HepG2 (cell line): ENCODE measurements around the gene HMGN4. TPM values are rescaled to one million over a fixed set of nuclear protein-coding genes. Genes with fewer than 3 reads are reported as not detected.

Source experiments
- ARNTL ChIP-seq: sonication (generic); formaldehyde crosslinking; IDR thresholded peaks from 2 replicates; pipeline ENCODE4 v1.4.0; 2020; ENCODE audit warnings: mild to moderate bottlenecking, missing genetic modification reagents
- JDP2 ChIP-seq: sonication (generic); formaldehyde crosslinking; IDR thresholded peaks from 2 replicates; pipeline ENCODE4 v1.8.1; 2022; ENCODE audit warnings: missing genetic modification reagents, borderline replicate concordance
- NCOR1 ChIP-seq: fragments of 200-600 bp; sonication (generic); IDR thresholded peaks from 2 replicates; pipeline ENCODE4 v1.7.0; 2017; ENCODE audit warnings: antibody characterized with exemption, low read length, borderline replicate concordance
- NR1H2 ChIP-seq: sonication (generic); formaldehyde crosslinking; IDR thresholded peaks from 2 replicates; pipeline ENCODE4 v1.8.1; 2022; ENCODE audit warnings: low read depth, missing genetic modification reagents, borderline replicate concordance
- NR2F1 ChIP-seq, 2 experiments: fragments of 450-650 bp in 1 of 2; formaldehyde crosslinking in 1 of 2; IDR thresholded peaks; 2 replicates each; pipeline versions ENCODE4 v1.5.0 to v1.6.1; 2016 to 2020; ENCODE audit warnings: mild to moderate bottlenecking in 1 of 2, missing compliant biosample characterization in 1 of 2, missing genetic modification reagents in 1 of 2, moderate library complexity in 1 of 2
- PCBP1 ChIP-seq: fragments of 200-400 bp; formaldehyde crosslinking; IDR thresholded peaks from 2 replicates; pipeline ENCODE4 v1.6.1; 2017; ENCODE audit warnings: mild to moderate bottlenecking, low read depth, low read length, borderline replicate concordance
- RFXANK ChIP-seq: IDR thresholded peaks from 2 replicates; pipeline ENCODE4 v1.6.1; 2016
- SIN3A ChIP-seq: IDR thresholded peaks from 2 replicates; pipeline ENCODE4 v1.6.1; 2011; ENCODE audit warnings: low read depth, mild to moderate bottlenecking, control low read depth, low read length, borderline replicate concordance
- SSRP1 ChIP-seq: IDR thresholded peaks from 2 replicates; pipeline ENCODE4 v1.6.1; 2016; ENCODE audit warnings: control low read depth
- TEAD2 ChIP-seq: sonication (generic); formaldehyde crosslinking; IDR thresholded peaks from 2 replicates; pipeline ENCODE4 v1.9.0; 2021; ENCODE audit warnings: missing genetic modification reagents
- XBP1 ChIP-seq: sonication (generic); formaldehyde crosslinking; IDR thresholded peaks from 2 replicates; pipeline ENCODE4 v1.5.0; 2020; ENCODE audit warnings: missing genetic modification reagents
- ZFP82 ChIP-seq: sonication (generic); formaldehyde crosslinking; IDR thresholded peaks from 2 replicates; pipeline ENCODE4 v1.5.1; 2020; ENCODE audit warnings: mild to moderate bottlenecking, missing genetic modification reagents, borderline replicate concordance
- ZFYVE20 ChIP-seq: sonication (generic); formaldehyde crosslinking; IDR thresholded peaks from 2 replicates; pipeline ENCODE4 v1.8.0; 2023; ENCODE audit warnings: low read depth, mild to moderate bottlenecking, moderate library complexity, missing genetic modification reagents, borderline replicate concordance
- ZIK1 ChIP-seq: sonication (generic); formaldehyde crosslinking; IDR thresholded peaks from 2 replicates; pipeline ENCODE4 v1.5.0; 2020; ENCODE audit warnings: mild to moderate bottlenecking, low read depth, missing genetic modification reagents, borderline replicate concordance
- ZMYM2 ChIP-seq: sonication (generic); formaldehyde crosslinking; IDR thresholded peaks from 2 replicates; pipeline ENCODE4 v1.8.0; 2022; ENCODE audit warnings: mild to moderate bottlenecking, missing genetic modification reagents
- ZNF367 ChIP-seq: sonication (generic); formaldehyde crosslinking; IDR thresholded peaks from 2 replicates; pipeline ENCODE4 v1.4.0; 2020; ENCODE audit warnings: missing genetic modification reagents, borderline replicate concordance
- ZNF629 ChIP-seq: sonication (generic); formaldehyde crosslinking; conservative IDR thresholded peaks from 2 replicates; pipeline ENCODE4 v1.5.0; 2020; ENCODE audit warnings: missing genetic modification reagents
- polyA plus RNA-seq, 8 experiments: library from polyadenylated mRNA; depleted of rRNA in 3 of 8; stranded (reverse) in 7 of 8; unstranded in 1 of 8; fragments of >200 nt; fragmentation: Illumina TruSeq in 4 of 8; extraction: Trizol in 4 of 8; gene quantifications; 2 replicates each; pipeline versions ENCODE4 v1.2.1 to v1.2.3, GENCODE V29; 2011 to 2016; ENCODE audit warnings: low read depth in 4 of 8, missing spikeins in 1 of 8, mixed read lengths in 1 of 8; ENCODE audit not compliant: insufficient read depth in 1 of 8
- total RNA-seq, 5 experiments: library from RNA; depleted of rRNA; stranded (reverse); fragments of >200 nt; fragmentation: Illumina TruSeq; extraction: Trizol; gene quantifications; 2 replicates each; pipeline ENCODE4 v1.2.3, GENCODE V29; 2016; ENCODE audit warnings: low read depth in 1 of 5
- TF ChIP-seq, protein P1 (sequence below): sonication (generic); formaldehyde crosslinking; IDR thresholded peaks from 2 replicates; pipeline ENCODE4 v1.4.0; 2020; ENCODE audit warnings: missing genetic modification reagents; ENCODE audit errors: not compliant biosample characterization
- TF ChIP-seq, protein P2 (sequence below): sonication (generic); formaldehyde crosslinking; IDR thresholded peaks from 2 replicates; pipeline ENCODE4 v1.4.0; 2020; ENCODE audit warnings: missing genetic modification reagents
- TF ChIP-seq, protein P3 (sequence below): sonication (generic); formaldehyde crosslinking; IDR thresholded peaks from 2 replicates; pipeline ENCODE4 v1.8.1; 2023; ENCODE audit warnings: mild to moderate bottlenecking, missing genetic modification reagents, borderline replicate concordance
- TF ChIP-seq, protein P4 (sequence below): sonication (generic); formaldehyde crosslinking; IDR thresholded peaks from 2 replicates; pipeline ENCODE4 v1.5.0; 2020; ENCODE audit warnings: mild to moderate bottlenecking, missing genetic modification reagents
- TF ChIP-seq, protein P5 (sequence below): IDR thresholded peaks from 2 replicates; pipeline ENCODE4 v1.6.1; 2012; ENCODE audit warnings: low read length, improper control_type of control experiment

The HMGN4 gene
- total and polyA plus RNA-seq, 2 of the 13 experiments (the other 11 are each of a cell fraction or from before 2014, with no cell fraction given): 39.9 to 52.1 TPM

DNA sequence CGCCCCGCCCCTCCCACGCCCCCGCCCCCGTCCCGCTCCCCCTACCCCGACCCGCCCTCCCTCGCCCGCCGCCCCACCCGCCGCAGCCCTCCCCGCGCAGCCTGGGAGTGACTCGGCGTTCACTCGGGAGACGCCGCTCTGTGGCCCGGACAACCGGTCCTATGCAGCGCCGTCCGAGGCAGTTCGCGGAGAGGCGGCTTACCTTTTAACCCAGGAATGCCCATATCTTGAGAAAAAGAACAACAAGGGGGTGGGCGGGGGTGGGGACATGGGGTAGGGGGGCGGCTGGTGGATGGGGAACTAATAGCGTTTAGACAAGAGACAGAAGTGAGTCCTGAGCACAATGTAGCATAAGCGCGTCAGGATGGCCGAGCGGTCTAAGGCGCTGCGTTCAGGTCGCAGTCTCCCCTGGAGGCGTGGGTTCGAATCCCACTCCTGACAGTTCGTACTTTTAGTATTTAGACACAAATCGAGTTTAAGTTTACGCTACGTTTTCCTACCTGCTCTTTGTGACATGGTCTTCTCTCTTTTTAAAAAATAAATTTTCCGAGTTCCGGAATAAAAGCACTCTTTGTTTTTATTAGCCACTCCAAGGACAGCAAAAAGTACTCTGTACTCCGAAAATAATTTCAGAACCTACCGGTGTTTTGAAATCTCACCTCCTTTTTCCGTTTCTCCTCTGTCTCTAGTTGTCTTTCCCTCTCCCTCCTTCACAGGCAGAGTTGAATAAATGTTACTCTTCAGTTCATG is 17.1 kb upstream of the HMGN4 start (continued):
- TF ChIP-seq, protein P1, sequence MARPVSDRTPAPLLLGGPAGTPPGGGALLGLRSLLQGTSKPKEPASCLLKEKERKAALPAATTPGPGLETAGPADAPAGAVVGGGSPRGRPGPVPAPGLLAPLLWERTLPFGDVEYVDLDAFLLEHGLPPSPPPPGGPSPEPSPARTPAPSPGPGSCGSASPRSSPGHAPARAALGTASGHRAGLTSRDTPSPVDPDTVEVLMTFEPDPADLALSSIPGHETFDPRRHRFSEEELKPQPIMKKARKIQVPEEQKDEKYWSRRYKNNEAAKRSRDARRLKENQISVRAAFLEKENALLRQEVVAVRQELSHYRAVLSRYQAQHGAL (CRISPR knock-in tag): peak; percentile 69
- TF ChIP-seq TEAD2 (no peak), ZFYVE20 (CRISPR knock-in tag) (no peak), ZNF629 (CRISPR knock-in tag) (peak; percentile 50), SSRP1 (CRISPR knock-in tag) (peak; percentile 94), ZMYM2 (CRISPR knock-in tag) (0 out of 2 replicates have a peak, but pooled peaks have one; percentile 11), RFXANK (CRISPR knock-in tag) (peak; percentile 89; the same call in 1 of the 2 replicates), ZNF367 (CRISPR knock-in tag) (no peak), NR1H2 (no peak), ARNTL (no peak), PCBP1 (no peak), XBP1 (CRISPR knock-in tag) (peak; percentile 53; the same call in 1 of the 2 replicates), ZFP82 (CRISPR knock-in tag) (no peak), NR2F1 (CRISPR knock-in tag; IDR thresholded peaks at IDR 0.05) (no peak), SIN3A (peak; percentile 25; the same call in 1 of the 2 replicates), ZIK1 (CRISPR knock-in tag) (no peak), JDP2 (CRISPR knock-in tag) (no peak), NCOR1 (peak; percentile 52; the same call in 1 of the 2 replicates)
- TF ChIP-seq, protein P2, sequence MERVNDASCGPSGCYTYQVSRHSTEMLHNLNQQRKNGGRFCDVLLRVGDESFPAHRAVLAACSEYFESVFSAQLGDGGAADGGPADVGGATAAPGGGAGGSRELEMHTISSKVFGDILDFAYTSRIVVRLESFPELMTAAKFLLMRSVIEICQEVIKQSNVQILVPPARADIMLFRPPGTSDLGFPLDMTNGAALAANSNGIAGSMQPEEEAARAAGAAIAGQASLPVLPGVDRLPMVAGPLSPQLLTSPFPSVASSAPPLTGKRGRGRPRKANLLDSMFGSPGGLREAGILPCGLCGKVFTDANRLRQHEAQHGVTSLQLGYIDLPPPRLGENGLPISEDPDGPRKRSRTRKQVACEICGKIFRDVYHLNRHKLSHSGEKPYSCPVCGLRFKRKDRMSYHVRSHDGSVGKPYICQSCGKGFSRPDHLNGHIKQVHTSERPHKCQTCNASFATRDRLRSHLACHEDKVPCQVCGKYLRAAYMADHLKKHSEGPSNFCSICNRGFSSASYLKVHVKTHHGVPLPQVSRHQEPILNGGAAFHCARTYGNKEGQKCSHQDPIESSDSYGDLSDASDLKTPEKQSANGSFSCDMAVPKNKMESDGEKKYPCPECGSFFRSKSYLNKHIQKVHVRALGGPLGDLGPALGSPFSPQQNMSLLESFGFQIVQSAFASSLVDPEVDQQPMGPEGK (CRISPR knock-in tag): peak; percentile 86
- TF ChIP-seq, protein P3, sequence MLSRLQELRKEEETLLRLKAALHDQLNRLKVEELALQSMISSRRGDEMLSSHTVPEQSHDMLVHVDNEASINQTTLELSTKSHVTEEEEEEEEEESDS: no peak
- TF ChIP-seq, protein P4, sequence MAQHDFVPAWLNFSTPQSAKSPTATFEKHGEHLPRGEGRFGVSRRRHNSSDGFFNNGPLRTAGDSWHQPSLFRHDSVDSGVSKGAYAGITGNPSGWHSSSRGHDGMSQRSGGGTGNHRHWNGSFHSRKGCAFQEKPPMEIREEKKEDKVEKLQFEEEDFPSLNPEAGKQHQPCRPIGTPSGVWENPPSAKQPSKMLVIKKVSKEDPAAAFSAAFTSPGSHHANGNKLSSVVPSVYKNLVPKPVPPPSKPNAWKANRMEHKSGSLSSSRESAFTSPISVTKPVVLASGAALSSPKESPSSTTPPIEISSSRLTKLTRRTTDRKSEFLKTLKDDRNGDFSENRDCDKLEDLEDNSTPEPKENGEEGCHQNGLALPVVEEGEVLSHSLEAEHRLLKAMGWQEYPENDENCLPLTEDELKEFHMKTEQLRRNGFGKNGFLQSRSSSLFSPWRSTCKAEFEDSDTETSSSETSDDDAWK: no peak
- TF ChIP-seq, protein P5, sequence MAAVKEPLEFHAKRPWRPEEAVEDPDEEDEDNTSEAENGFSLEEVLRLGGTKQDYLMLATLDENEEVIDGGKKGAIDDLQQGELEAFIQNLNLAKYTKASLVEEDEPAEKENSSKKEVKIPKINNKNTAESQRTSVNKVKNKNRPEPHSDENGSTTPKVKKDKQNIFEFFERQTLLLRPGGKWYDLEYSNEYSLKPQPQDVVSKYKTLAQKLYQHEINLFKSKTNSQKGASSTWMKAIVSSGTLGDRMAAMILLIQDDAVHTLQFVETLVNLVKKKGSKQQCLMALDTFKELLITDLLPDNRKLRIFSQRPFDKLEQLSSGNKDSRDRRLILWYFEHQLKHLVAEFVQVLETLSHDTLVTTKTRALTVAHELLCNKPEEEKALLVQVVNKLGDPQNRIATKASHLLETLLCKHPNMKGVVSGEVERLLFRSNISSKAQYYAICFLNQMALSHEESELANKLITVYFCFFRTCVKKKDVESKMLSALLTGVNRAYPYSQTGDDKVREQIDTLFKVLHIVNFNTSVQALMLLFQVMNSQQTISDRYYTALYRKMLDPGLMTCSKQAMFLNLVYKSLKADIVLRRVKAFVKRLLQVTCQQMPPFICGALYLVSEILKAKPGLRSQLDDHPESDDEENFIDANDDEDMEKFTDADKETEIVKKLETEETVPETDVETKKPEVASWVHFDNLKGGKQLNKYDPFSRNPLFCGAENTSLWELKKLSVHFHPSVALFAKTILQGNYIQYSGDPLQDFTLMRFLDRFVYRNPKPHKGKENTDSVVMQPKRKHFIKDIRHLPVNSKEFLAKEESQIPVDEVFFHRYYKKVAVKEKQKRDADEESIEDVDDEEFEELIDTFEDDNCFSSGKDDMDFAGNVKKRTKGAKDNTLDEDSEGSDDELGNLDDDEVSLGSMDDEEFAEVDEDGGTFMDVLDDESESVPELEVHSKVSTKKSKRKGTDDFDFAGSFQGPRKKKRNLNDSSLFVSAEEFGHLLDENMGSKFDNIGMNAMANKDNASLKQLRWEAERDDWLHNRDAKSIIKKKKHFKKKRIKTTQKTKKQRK: no peak
